ENCODE data around the gene SUB1.

DNA sequence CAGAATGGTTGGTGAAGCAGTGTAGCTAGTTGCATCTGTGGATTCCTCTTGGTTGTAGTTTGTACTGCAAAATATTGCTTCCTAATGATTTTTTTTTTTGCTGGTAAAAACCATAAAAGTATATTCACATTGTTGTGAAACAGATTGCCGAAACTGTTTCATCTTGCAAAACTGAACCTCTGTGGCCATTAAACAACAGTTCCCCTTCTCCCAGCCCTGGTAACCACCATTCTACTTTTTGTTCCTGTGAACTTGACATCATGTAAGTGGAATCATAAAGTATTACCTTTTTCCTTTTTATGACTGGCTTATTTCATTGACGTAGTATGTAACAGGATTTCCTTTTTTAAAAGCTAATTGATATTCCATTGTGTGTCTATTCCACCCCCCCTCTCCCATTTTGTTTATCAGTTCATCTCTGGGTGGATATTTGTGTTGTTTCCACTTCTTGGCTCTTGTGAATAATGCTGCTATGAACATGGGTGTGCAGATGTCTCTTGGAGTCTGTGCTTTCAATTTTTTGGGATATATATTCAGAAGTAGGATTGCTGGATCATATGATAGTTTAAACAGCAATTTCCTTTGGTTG, 11.8 kb downstream of the SUB1 start:
- TF ChIP-seq CTCF (IDR thresholded peaks at IDR 0.05; ENCODE audit: low read length) = no peak
- TF ChIP-seq EZH2 (IDR thresholded peaks at IDR 0.05; ENCODE audit: borderline replicate concordance, low read length) = no peak

Measured in OCI-LY1 (cell line).